KG1 (cell line): ENCODE measurements around the gene SLC38A10.
"Not testable (repeated sequence)": the region's sequence is repeated elsewhere in the genome, so short reads cannot be mapped to it uniquely, and the experiment has no call there.

Experiments
- DNase-seq: peaks from one replicate; lab custom pipeline; 2025; lab: John Stamatoyannopoulos, UW

Gene SLC38A10

DNA sequence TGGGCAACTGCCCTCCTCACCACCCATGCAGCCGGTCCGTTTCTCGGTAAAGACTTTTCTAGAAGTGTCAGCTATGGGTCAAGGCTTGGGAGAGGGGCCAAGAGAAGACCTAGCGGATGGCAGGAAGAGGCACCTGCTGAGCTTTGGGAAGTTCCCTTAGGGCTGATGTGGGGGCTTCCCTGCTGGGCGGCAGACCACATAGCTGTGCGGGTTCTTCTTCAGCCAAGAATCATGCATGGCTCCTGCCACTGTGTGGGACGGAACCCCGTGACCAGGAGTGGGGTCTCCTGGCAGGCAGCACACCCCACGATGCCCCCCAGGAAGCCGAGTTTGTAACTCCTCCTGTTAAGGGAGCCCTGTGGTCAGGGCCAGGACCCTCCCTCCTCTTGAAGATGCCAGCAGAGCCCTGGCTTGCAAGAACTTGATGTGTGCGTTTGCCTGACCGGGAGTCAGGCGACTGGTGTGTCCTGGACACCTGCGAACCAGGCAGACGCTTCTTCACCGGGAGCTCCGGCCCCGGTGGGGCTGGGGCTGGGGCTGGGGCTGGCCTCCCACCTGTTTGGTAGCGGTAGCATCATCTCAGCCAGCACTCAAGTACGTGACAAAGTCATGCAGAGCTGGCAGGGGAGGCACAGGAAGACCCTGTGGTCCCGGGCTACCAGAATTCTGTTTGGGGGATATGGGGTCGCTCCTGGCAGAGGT, 17.7 kb upstream of the SLC38A10 start:
- no peak for DNase-seq

DNA sequence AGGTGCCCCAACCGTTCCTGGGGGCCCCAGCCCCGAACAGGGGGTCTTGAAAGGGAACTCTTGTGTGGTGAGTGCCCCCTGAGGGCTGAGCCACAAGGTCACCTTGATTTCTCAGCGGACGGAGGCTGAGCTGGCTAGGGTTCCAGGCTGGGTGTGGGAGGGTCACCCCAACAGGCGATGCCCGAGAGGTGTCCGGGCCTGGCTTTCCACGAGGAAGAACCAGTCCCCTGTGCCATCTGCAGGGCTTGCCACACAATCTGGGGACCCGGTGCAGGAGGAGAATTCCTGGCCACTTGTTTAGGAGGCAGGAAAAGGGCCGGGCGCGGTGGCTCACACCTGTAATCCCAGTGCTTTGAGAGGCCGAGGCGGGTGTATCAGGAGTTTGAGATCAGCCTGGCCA, 16.8 kb upstream of the SLC38A10 start:
- no peak for DNase-seq

DNA sequence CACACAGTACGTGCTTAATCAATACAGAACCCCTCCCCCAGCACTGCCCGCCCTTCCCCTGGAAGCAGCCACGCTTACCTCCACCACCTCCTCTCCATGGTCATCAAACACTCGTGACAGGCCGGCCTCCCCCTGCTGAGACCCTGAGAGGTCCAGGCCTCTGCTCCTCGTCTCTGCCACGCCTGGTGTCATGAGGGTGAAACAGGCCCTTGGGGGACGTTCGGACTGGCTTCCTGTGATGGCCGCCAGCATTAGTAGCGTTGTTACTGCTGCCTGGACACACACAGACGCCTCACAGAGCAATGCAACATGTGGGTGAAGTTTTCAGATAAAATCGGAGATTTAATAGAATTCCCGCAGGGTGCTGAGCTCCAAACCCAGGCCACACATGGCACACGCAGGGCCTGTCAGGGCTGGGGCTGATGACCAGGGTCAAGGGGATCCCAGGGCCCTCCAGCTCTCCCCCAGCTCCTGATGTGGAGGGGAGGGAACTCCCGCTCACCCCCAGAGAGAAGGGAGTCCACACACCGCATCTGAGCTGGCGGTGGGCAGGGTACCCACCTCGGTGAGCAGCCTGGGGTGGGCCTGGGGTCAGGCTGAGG, 15.9 kb upstream of the SLC38A10 start:
- no peak for DNase-seq

DNA sequence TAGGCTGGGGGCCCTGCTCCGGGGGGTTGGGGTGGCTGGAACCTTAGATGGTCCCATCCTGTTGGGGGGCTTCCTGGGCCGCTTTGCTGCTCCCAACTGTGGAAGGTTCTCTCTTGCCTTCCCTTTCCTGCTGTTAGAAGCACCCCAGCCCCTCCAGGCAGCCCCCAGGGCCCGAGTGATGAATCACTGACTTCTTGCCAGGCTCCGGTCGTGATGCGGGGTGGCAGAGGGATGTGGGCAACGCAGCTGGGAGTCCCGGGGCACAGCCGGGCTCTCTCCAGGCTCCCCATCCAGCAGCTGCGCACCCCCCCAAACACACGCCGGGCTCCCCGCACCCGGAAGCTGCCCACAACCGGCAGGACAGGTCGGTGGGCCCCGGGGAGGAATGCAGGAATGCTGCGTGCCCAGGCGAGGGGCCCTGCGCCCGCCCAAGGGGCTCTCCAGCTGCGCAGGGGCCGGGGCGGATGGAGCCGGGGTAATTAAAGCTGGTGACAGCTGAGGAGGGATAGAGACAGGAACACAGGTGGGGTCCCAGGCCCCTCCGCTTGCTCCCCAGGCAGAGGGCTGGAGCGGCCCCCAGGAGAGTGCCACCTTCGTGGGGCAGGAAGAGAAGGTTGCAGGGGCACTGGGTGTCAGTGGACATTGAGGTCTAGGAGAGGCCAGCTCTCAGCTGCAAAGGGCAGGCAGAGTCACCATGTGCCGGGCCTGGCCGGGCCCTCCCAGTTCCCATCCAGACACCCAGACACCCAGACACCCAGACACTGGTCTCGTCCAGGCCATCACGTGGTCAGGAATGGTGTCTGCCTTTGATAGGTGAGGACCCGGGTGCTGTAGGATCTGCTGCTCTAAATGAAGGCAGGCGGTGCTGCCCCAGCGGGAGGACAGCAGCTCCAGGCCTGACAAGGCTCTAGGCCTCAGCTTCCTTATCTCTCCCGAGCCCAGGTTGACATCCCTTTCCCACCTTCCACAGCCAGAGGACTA, 15.0 kb upstream of the SLC38A10 start:
- DNase-seq = no peak

DNA sequence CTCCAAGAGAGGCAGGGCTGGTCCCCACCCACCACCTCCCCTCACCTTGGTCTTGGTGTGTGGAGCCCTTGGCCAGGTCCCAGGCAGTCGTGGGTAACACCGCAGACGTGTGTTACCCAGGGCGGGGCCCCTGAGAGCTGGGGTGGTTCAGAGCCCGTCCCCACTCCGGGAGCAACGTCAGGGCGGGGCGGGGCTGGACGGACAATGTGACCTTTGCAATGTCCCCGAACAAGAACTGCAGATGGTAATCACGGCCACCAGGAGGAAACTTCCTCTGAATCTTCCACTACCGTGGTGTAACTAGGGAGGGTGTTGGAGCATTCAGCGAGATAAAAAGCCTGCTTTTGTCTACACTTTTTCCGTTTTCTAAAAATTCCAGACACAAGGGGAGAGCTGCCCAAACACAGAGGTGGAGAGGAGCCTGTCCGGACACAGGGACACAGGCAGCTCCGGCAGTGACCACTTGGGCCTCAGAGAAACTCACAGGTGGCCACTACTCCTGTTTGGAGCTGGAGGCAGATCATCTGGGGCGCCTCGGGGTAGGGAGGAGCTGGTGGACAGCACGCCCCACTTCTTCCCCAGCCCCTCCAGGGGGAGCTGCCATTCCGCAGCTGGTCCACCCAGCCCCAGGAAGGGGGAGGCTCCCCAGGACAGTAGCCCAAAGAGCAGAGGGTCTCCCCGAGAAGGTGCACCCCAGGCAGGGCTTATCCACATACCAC, 14.2 kb upstream of the SLC38A10 start:
- no peak for DNase-seq

DNA sequence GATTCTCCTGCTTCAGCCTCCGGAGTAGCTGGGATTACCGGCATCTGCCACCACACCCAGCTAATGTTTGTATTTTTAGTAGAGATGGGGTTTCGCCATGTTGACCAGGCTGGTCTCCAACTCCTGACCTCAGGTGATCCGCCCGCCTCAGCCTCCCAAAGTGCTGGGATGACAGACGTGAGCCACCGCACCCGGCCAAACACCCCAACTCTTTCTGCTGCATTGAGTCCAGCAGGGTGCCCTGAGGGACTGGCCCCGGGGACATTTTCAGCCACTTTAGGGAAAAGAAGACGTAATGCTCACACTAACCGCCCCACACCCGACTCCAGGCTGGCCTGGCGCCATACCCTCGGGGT, 13.7 kb upstream of the SLC38A10 start:
- DNase-seq = not testable (repeated sequence)

DNA sequence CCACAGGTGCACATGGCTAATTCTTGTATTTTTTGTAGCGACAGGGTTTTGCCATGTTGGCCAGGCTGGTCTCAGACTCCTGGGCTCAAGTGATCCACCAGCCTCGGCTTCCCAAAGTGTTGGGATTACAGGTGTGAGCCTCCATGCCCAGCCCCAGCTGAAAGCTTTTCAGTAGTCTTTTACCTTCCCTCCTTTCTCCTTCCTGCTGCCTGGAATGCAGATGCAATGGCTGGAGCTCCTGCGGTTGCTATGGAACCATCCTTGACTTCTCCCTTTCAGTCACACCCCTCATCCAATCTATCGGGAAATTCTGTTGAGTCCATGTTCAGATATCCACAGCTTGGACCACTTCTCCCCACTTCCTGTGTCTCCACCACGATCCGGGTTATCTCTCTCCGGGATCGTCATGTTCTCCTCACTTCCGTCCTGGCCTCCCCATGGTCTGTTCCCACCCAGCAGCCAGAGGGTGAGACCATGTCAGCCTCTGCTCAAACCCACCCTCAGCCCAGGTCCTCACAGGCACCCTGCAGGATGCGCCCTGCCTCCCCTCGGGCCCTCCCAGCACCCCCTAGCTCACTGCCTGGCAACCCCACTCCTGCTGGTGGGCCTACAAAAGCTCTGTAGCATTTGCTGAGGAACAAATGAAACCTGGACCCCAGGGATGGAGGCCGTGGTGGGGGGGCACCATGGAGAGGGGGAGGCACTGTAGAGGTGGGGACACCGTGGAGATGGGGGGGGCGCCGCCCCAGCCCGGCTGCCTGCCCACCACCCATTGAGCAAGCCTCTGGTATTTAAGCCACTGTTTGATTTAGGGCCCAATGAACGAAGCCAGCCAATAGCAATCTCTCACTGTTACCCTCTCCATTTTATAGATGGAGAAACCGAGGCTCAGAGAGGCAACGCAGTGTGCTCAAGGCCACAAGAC, 12.8 kb upstream of the SLC38A10 start:
- no peak for DNase-seq

DNA sequence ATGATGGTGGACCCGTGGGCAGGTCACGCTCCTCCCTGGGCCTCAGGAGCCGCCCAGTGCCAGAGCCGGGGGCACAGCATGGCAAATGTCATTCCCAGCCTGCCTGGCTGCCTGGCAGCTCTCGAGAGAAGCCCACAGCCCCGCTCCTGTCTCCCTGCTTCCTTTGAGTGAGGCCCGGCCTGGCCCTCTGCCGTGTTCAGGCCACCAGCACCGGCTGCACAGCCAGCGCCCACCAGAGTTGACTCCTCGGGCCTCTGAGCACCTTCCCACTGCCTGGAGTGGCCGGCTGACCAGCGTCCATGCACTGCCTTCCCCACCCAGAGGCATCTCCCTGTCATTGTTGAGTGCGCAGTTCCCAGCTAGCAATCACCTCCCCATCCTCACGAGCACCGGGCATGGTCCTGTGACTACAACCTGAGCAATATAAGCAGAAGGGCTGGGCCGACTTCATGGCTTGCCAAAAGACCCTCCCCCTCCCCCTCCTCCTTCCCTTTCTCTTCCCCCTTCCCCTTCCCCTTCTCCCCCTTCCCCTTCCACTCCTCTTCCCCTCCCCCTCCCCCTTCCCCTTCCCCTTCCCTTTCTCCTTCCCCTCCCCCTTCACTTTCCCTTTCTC, 11.9 kb upstream of the SLC38A10 start:
- DNase-seq = no peak

DNA sequence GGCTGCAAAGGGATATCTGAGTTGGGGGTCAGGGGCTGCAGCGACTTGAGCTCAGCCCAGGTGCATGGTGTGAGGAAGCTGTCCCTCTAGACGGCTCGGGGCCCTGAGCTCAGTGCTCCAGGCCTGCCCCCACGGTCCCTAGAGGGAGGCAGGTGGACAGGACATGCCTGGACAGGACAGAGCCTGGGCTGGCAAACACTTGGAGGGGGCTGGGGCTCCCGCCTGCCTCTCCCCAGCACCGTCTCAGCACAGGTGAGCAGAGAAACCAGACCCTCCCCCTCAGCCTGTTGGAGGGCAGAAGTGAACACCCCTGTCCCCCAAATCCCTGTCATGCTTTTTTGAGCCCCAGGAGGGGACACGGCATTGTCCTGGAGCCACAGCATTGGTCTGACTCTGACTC, 11.4 kb upstream of the SLC38A10 start:
- no peak for DNase-seq

DNA sequence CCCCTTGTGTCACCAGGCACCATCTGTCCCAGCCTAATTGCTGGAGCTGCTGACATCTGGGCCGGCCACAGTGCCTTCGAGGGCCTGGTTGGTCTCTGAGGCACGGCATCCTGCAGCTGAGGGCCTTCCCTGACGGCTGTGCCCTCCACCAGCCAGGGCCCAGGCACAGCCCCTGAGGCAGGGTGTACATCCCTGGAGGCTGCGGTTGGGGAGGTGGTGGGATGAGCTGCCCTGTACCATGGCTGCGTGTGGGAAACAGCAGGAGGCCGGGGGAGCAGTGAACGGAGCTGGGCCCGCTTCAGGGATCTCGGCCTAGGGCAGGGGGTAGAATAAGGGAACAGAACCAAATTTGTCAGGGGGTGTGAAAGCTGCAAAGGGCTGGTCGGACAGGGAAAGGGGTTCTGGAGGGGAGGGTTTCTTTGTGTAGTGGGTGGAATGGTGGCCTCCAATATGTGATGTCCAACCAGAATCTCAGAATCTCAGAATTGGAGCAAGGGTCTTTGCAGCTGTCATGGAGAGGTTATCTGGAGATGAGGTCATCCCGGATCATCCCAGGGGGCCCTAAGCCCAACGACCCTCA, 10.0 kb upstream of the SLC38A10 start:
- DNase-seq = no peak

DNA sequence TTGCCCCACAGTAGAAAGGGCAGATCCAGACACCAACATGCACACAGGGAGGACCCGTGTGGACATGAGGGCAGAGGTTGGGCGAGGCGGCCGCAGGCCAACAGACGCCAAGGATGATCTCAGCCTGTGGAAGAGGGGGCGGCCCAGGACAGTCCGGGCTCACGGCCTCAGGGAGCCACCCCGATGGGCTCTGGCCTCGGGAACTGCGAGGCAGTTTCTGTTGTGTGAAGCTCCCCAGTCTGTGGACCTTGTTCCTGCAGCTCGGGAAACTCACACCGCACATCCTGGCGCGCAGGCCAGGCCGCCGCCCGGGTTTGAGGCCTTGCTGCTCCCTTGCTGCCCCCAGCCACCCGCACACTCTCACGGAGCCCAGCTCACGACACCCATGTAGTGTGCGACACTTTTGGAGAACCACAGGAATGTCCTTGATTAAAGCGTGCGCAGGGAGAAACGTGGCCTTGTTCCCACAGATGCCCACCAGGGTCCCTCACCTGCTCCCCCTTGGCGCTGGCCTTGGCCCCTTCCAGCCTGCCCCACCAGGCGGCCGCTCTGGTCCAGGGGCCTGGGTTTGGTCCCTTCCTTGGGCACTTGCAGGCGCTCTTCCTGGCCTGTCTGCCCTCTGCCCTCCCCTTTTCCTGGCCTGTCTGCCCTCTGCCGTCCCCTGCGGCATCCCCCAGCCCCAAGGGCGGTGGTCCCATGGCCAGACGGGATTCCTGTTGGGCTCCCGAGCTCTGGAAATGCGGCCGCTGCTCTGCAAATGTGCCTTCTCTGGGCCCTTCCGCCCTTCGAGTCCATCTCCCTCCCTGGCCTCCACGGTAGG, 9.3 kb upstream of the SLC38A10 start:
- no peak for DNase-seq

DNA sequence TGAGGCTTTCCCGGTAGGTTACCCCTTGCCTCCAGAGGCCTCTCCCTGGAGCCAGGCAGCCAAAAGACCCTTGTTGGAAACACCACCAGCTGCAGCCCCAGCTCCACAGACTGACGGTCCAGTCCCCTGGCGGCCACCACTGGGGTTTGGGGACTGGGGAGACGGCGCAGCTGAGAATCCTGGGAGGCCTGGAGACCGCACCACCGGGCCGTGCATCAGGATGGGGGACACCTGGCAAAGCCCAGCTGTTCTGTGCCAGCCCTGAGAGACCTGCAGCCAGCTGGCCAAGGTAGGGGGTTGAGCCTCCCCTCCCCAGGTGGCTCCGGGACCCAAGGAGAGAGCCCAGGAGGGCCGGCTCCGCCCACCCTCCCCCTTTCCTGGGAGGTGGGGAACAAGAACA, 8.3 kb upstream of the SLC38A10 start:
- DNase-seq = no peak

DNA sequence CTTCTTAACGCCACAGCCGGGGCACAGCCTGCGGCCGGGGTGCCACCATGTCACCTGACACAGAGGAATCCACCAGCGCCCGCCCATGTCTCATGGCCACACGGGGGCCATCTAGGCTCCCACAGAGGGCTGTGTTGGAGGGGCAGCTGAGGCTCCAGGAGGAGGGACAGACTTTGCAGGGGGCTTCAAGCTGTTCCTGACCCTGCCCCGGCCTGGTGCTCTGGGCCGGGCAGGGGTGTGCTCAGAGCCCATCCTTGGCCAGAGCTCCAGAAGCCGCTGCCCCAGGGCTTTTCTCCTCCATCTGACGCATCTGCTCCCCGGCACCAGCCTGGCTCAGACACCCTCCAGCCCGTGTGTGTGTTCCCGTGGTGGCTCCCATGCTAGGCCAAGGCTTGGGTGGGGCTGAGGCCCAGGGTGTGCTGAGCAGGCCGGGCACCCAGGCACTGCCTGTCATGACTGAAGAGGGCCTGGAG, 7.8 kb upstream of the SLC38A10 start:
- DNase-seq = no peak

DNA sequence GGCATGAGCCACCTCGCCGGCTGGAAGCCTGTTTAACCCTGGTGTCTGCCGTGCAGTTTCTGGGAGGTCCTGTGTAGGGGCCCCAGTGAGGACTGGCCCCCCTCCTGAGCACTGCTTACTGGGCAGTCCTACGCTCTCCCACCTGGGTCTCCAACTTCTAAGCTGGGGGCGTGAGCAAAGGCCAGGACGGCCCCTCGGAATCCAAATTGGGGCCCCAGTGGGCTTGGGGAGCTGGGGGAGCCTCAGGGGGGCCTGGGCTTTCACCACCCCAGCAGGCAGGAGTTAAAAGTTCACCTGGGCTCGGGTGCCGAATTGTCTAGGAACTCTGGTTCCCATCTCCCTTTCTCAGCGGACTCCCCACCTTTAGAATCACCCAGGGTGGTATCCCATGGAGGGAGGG, 7.2 kb upstream of the SLC38A10 start:
- no peak for DNase-seq

DNA sequence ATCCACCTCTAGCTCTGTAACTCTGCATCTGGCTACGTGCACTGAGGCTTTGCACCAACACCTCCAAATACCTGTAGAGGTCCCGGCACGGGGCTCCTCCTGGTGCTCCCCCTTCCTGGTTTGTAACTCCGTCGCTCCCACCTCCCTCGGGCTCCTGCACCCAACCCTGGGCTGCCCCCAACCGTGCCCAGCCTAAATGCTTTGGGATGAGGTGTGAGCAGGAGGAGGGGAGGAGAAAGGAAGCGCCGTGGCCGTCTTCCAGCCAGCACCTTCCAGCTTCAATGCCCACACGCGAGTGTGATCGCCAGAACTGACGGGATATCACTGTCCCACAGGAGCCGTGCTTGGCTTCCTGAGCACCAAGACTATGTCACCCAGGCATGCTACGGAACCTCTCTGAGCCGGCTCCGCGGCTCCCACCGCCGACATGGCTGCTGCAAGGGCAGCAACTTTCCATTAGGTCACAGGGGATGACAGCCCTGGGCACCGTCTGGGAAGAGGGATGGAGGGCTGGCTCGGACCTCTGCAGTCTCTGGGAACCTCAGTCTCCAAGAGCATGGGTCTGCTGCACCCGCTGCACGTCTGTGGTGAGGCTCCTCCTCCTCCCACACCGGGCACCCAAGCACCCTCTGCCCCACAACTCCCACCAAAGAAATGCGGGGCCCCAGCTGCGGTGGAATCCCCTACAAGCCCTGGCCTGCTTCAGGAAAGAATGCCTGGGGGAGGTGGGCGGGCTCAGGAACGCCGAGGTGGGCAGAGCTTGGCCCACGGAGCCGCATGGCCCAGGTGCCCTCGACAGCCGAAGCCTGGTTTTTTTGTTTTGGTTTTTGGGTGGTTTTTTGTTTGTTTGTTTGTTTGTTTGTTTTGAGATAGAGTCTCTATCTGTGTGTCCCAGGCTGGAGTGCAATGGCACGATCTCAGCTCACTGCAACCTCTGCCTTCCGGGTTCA, 6.4 kb upstream of the SLC38A10 start:
- no peak for DNase-seq

DNA sequence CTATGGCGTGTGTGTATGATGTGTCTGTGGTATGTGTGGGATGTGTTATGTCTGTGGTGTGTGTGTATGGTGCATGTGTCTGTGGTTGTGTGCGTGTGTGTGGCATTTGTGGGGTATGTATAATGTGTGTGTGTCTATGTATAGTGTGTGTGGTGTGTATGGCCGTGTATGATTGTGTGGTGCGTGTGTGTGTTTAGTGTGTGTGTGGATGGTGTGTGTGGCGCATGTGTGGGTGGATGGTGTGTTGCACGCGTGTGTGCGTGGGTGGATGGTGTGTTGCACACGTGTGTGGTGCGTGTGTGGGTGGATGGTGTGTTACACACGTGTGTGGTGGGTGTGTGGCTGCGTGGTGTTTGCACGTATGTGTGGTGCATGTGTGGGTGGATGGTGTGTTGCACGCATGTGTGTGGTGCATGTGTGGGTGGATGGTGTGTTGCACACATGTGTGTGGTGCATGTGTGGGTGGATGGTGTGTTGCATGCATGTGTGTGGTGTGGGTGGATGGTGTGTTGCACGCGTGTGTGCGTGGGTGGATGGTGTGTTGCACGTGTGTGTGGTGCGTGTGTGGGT, 5.6 kb upstream of the SLC38A10 start:
- no peak for DNase-seq

DNA sequence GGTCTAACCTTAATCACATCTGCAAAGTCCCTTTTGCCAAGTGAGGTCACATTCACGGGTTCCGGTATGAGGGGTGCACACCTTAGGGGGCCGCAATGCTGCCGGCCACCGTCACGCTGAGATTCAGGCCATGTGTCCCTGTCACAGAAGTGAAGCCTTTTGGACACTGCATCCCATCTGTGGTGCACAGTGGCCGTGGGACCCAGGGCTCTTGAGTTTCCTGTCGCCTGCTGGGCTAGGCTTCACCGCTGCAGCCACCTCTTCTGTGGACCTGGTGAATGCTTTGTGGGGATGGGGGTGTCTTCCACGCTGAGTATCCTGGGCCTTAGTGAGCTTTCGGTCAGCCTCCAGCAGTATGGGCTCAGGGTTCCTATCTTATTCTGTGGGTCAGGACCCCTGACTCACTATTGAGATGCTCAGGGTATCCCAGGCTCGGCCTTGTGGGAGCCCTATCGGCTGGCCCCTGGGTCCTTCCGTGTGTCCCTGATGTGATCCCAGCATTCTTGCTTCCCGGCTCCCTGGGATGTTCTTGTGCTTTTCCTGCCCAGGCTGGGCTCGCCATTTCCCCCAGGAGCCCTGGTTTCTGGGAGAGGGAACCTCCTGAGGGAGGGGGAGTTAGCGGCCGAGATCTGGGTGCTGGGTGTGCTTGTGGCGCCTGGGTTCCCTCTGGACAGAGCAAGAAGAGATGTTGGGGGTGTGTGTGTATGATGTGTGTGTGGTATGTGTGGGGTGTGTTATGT, 4.9 kb upstream of the SLC38A10 start:
- no peak for DNase-seq
